Esophagus squamous epithelium (tissue), 5 donors: Measurements from ENCODE around the gene SLC17A1. TPM values are rescaled to one million over a fixed set of nuclear protein-coding genes. Genes with fewer than 3 reads are reported as not detected.

Source experiments
- DNase-seq: peaks from one replicate; lab custom pipeline; 2025; lab: John Stamatoyannopoulos, UW
- H3K27ac ChIP-seq, 4 donors: fragments of 200-600 bp; sonication (generic); one replicate each; pipeline ENCODE4 v1.5.1; 2016 to 2019; ENCODE audit warnings: mild to moderate bottlenecking in 1 of 4
- H3K27me3 ChIP-seq, 4 donors: fragments of 200-600 bp; sonication (generic); 1 replicate in 3 of 4; 2 replicates in 1 of 4; pipeline versions ENCODE4 v1.5.1 to v1.6.0; 2017 to 2021; ENCODE audit warnings: antibody characterized with exemption in 1 of 4
- H3K36me3 ChIP-seq, 3 donors: fragments of 200-600 bp; sonication (generic); one replicate each; pipeline ENCODE4 v1.5.1; 2016 to 2019
- H3K4me1 ChIP-seq, 3 donors: fragments of 200-600 bp; sonication (generic); one replicate each; pipeline ENCODE4 v1.5.1; 2017 to 2019
- H3K4me3 ChIP-seq, 4 donors: fragments of 200-600 bp; sonication (generic); 1 replicate in 3 of 4; 2 replicates in 1 of 4; pipeline ENCODE4 v1.5.1; 2016 to 2019; ENCODE audit warnings: mild to moderate bottlenecking in 2 of 4, moderate library complexity in 1 of 4
- H3K9me3 ChIP-seq, 3 donors: fragments of 200-600 bp; sonication (generic); one replicate each; pipeline ENCODE4 v1.5.1; 2016 to 2019
- CTCF ChIP-seq, 6 experiments: fragments of 450-650 bp in 4 of 6; fragments of 200-600 bp in 2 of 6; sonication (generic) in 2 of 6; IDR thresholded peaks; one replicate each; pipeline ENCODE4 v1.5.1; 2016 to 2019; ENCODE audit warnings: antibody characterized with exemption in 6 of 6, mild to moderate bottlenecking in 4 of 6, moderate library complexity in 4 of 6
- POLR2A ChIP-seq, 4 donors: fragments of 450-650 bp; IDR thresholded peaks; one replicate each; pipeline ENCODE4 v1.6.1; 2017; ENCODE audit warnings: antibody characterized with exemption in 4 of 4, mild to moderate bottlenecking in 4 of 4, moderate library complexity in 3 of 4
- WGBS, 2 donors: methylation state at CpG; one replicate each; pipeline ENCODE4 v1.1.5; 2018; 5-methylcytosine and 5-hydroxymethylcytosine counted together
- intact Hi-C: fragments of 100-400 bp; cut with DNase I; formaldehyde crosslinking; loops from one replicate; pipeline ENCODE4 v1.15.0; 2022
- total RNA-seq, 4 donors: library from RNA; depleted of rRNA; stranded (reverse); fragments of >200 nt; gene quantifications; one replicate each; pipeline ENCODE4 v1.1.0, GENCODE V29; 2016
- donor health status: DM: yes; HTN: yes; CAD: no.

The SLC17A1 gene
- total RNA-seq, 4 donors from 2014 or later: not detected

GRCh38 chr6:25875563-25875905, 43.7 kb upstream of the SLC17A1 start:
- Histone ChIP-seq H3K27me3 (no peaks in the 10 kb centered on the region), H3K4me3 (no peak overlapping the region), H3K4me1 (no peaks in the 10 kb centered on the region), H3K36me3 (no peaks in the 10 kb centered on the region), H3K27ac (no peak overlapping the region), H3K9me3 (no peaks in the 10 kb centered on the region)
- no peak for DNase-seq
- intact Hi-C loops: no loop called here
- WGBS, 2 donors: 64 to 75% methylated on average over 3 of the region's 3 CpGs
- no peak for TF ChIP-seq CTCF (IDR thresholded peaks at IDR 0.05)
- no peak for TF ChIP-seq POLR2A (IDR thresholded peaks at IDR 0.05)

- WGBS, 2 donors: 76 to 77% methylated on average over 3 of the region's 3 CpGs
- DNase-seq: no peak
These were observed 43.1 kb upstream of the SLC17A1 start for GRCh38 chr6:25874822-25875562.

GRCh38 chr6:25874118-25874517, 42.3 kb upstream of the SLC17A1 start, which contains the start of gene SLC17A3:
SLC17A3 (minus strand) TSS chr6:25874243; CDS start chr6:25868387, 5,856 bp downstream.
- TF ChIP-seq POLR2A (IDR thresholded peaks at IDR 0.05) (no peak), CTCF (IDR thresholded peaks at IDR 0.05) (no peak)
- H3K27ac ChIP-seq: no peak within 1 kb of the TSS
- intact Hi-C loops: no loop called here
- no peaks in the 10 kb centered on the region for H3K9me3 ChIP-seq
- DNase-seq: no peak
- no peaks in the 10 kb centered on the region for H3K27me3 ChIP-seq
- WGBS, 2 donors: 65 to 74% methylated on average over 3 of the region's 3 CpGs
- no peaks in the 10 kb centered on the region for H3K4me1 ChIP-seq
- H3K36me3 ChIP-seq: no peaks in the 10 kb centered on the region
- H3K4me3 ChIP-seq: no peak within 1 kb of the TSS

More at GRCh38 chr6:25874822-25875562, 43.1 kb upstream of the SLC17A1 start:
- no peaks in the 10 kb centered on the region for H3K36me3 ChIP-seq
- H3K4me3 ChIP-seq: no peak overlapping the region
- H3K27me3 ChIP-seq: no peaks in the 10 kb centered on the region
- H3K27ac ChIP-seq: no peak overlapping the region
- intact Hi-C loops: no loop called here
- H3K9me3 ChIP-seq: no peaks in the 10 kb centered on the region
- no peaks in the 10 kb centered on the region for H3K4me1 ChIP-seq
- TF ChIP-seq POLR2A (IDR thresholded peaks at IDR 0.05): no peak
- no peak for TF ChIP-seq CTCF (IDR thresholded peaks at IDR 0.05)

GRCh38 chr6:25872814-25873213, 41.0 kb upstream of the SLC17A1 start:
- TF ChIP-seq POLR2A (IDR thresholded peaks at IDR 0.05) (no peak), CTCF (IDR thresholded peaks at IDR 0.05) (no peak)
- 92 to 95% methylated on average over 1 of the region's 1 CpG for WGBS, 2 donors

GRCh38 chr6:25869840-25870239, 38.0 kb upstream of the SLC17A1 start:
- intact Hi-C loops: no loop called here
- no peak for TF ChIP-seq CTCF (IDR thresholded peaks at IDR 0.05)
- TF ChIP-seq POLR2A (IDR thresholded peaks at IDR 0.05): no peak

More at GRCh38 chr6:25872814-25873213, 41.0 kb upstream of the SLC17A1 start:
- DNase-seq: no peak
- H3K9me3 ChIP-seq: no peaks in the 10 kb centered on the region
- no peaks in the 10 kb centered on the region for H3K4me1 ChIP-seq
- H3K36me3 ChIP-seq: no peaks in the 10 kb centered on the region
- no peak overlapping the region for H3K4me3 ChIP-seq
- intact Hi-C loops: no loop called here
- H3K27ac ChIP-seq: no peak overlapping the region
- H3K27me3 ChIP-seq: no peaks in the 10 kb centered on the region

More at GRCh38 chr6:25869840-25870239, 38.0 kb upstream of the SLC17A1 start:
- no peak for DNase-seq
- no peak overlapping the region for H3K4me3 ChIP-seq
- H3K27me3 ChIP-seq: no peaks in the 10 kb centered on the region
- H3K9me3 ChIP-seq: no peaks in the 10 kb centered on the region
- no peak overlapping the region for H3K27ac ChIP-seq
- no peaks in the 10 kb centered on the region for H3K36me3 ChIP-seq
- WGBS, 2 donors: 43 to 68% methylated on average over 1 of the region's 1 CpG
- H3K4me1 ChIP-seq: no peaks in the 10 kb centered on the region
